C1 segment of cervical spinal cord (tissue), 14 donors: Measurements from ENCODE around the gene MARK1.

Experiments
- DNase-seq, 14 donors: peaks; one replicate each; lab custom pipeline; 2025; lab: John Stamatoyannopoulos, UW

MARK1 gene

DNA sequence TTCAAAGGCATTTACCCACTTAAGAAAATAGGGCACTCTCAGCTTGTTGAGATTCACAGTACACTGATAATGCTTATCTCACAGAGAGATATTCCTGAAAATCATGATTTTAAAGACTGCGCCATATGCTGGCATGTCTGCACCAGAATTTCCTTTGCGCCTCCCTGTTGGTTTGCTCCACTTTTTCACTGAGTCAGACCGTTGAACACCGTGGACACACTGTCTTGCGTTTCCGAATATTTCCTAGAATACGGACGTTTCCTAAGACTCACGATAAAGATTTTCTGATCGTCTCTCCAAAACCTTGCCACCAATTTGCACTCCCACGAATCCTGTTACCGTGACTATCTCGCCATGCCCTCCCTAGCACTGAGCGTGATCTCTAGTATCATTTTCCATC is 161.7 kb downstream of the MARK1 start:
- DNase-seq: peak in 1 of 14 donors; percentile 74

DNA sequence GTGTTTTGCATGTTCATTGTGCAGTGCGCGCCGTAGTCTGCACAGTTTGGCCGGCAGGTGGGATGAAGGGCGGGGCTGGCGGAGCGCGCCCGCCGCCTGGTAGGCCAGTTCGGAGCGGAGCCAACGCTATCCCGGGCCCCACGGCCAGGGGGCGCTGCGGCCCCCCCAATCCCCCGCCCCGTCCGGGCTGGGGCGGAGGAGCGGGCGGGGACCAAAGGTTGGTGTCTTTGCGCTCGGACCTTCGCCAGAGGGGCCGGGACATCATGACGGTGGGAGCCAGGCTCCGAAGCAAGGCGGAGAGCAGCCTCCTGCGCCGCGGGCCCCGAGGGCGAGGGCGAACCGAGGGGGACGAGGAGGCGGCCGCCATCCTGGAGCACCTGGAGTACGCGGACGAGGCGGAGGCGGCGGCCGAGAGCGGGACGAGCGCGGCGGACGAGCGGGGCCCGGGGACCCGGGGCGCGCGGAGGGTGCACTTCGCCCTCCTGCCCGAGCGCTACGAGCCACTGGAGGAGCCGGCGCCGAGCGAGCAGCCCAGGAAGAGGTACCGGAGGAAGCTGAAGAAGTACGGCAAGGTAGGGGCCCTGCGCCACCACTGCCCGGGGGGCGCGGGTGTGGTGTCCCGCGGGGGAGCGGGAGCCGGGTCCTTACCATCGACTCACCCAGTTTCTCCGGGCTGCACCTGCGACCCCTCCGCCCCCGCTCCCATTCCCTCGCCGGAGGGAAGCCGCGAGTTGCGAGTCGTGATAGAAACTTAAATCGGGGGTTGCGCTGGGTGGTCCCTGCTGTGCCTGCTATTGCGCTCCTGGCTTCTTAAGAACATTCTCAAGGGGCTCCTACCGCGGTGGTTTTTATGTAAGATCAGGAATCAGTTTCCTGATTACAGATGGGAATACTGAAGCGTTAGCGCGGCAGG is 162.5 kb downstream of the MARK1 start, which contains the start of gene C1orf115:
Gene C1orf115 (plus strand): TSS at position 224 of the 913 bp plus-strand sequence. CDS start 40 bp downstream, at position 264.
- DNase-seq: peak in 7 of 14 donors; percentile 8 to 80 (median 28)

DNA sequence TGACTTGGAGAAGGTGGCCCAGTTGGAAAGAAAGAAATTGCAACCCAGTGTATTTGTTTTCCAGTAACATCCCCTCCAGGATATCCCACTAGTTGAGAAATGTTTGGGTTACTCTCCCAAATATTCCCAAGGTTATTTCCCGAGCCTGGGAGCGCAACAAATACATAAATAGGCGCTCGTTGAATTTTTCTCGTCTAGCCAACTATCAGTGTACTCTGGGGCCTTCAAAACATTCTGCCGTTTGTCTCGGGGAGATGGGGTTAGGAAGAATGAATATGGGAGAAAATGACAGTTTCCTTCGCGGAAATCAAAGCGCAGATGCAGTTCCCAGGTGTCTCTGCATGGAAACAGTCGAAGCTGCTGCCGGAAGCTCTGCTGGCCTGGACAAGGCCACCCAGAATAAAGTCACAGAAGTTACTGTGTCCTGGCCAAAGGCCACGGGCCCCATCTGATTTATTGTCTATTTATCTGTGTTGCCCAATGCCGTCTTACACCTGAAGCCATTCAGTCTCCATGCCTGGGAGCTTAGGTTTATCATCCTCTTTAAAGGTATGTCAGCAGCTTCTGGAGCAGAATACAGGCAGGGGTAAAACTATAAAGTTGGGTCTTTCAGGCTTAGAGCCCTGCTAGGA is 163.2 kb downstream of the MARK1 start:
- peak in 1 of 14 donors; percentile 20 for DNase-seq

DNA sequence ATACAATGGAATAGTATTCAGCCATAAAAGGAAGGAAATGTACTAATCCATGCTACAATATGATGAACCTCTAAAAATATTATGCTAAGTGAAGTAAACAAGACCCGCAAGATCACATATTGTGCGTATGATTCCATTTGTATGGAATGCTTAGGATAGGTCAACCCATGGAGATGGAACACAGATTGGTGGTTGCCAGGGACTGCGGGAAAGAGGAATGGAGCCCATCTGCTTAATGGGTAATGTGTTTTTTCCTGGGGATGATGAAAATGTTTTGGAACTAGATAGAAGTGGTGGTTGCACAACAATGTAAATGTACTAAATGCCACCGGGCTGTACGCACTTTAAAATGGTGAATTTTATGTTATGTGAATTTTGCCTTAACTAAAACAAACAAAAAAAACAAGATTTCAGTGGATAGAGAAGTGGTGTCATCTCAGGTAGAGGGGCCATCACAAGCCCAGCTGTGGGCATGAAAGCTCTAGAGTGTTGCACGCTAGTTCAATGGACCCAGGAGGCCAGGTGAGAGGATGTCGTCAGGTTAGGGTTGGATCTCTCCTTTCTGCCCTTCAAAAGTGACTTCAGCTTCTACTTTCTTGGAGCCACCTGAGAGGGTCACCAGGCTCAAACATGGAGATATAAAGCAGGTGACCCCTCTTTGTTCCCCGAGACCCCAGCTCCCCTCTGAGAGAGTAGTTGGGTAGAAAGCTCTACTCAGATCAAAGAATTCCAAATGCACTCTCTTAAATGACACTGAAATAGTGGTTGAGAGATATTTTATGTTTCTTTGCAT is 164.7 kb downstream of the MARK1 start:
- no peak for DNase-seq

DNA sequence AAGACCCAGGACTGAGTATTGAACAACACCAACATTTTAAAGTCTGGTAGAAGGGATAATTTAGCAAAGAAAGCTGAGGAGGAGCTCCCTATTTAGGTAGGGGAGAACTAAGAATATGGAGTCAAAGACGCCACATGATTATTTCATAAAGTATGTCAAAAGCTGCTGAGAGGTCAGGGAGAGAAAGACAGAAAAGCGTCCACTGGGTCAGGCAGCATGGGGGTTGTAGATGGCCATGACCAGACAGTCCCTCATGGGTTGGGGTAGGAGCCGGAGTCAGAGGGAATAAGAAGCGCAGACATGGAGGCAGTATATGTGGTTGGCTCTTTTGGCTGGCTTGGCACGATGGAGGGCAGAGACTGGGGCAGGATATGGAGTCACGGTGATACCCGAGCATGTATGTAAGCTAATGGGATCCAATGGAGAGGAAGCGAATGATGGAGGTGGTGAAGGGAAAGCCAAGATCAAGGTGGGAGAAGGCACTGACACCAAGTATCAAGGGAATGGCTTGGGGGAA is 167.0 kb downstream of the MARK1 start:
- no peak for DNase-seq

DNA sequence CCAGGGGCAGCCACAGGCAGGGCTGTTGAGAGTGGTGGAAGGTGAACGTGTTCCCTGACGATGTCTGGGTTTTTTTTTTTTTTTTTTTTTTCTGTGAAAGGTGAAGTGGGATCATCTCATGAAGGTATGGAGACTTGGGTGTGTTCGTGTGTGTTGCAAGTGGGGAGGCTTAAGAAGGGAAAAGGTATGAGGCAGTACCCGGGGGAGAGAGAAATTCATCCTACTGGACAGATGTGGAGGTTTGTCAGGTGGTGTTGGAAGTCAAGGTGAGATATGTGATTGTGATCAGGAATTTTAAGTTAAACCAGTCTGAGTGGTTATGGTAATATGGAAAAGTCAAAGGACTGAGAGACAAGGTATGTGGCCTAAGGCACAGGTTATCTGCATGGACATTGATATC is 167.5 kb downstream of the MARK1 start:
- DNase-seq: no peak

DNA sequence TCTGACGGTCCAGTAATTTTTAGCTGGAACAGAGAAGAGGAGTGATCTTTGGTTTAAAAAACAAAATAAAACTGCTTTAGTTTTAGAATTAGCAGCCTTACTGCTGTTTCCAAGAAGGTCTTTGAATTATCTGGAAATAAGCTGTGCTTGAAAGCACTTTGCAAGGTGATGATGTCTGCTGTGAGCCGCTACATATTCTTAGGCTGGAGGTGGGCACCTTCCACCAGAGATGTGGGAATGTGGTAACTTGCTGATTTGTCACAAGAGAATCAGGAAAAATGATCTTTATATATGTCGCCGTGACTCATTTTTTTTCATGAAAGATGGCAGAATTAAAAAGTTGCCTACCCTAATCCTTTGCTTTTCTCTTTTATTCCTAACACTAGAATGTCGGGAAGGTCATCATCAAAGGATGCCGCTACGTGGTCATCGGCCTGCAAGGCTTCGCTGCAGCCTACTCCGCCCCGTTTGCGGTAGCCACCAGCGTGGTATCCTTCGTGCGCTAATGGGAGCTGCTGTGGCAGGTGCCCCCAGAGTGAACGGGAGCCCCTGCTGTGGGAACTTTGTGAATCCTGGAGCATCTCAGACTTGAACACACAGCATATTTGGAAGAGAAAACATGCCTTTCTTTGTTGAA is 168.4 kb downstream of the MARK1 start:
- no peak for DNase-seq

DNA sequence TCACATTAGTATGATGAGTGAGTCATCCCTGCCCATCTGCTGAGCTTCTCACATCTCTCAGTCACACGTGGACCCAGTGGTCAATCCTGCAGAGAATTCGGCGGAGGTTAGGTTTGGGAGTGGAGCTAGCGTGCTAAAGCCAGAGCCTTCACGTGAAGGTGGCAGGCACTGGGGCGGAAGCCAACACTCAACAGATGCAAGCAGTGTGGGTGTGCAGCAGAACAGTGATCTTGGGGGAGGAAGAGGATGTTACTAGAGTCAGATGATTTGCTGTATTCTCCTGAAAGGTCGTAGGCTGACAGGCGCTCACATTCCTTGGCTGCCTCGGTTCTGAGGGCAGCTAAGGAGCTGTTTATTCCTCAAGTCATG is 168.9 kb downstream of the MARK1 start:
- DNase-seq: no peak

DNA sequence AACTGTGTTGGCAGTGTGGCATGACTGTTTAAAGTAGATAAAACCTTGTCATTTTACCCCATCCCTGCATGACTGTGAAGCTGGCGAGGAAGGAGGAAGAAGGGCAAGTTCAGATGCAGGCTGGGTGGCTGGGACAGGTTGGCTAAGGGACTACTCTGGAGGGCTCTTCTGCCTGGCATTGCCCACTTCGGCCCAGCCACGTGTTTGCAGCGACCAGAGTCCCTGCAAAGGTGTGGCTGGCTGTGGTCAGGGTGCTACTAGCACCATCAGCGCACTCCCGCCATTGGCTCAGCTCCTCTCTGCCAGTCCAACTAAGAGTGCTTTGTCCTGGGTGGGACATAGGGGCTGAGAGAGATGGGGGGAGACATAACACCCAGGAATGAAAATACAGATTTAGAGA is 169.4 kb downstream of the MARK1 start:
- DNase-seq: no peak

DNA sequence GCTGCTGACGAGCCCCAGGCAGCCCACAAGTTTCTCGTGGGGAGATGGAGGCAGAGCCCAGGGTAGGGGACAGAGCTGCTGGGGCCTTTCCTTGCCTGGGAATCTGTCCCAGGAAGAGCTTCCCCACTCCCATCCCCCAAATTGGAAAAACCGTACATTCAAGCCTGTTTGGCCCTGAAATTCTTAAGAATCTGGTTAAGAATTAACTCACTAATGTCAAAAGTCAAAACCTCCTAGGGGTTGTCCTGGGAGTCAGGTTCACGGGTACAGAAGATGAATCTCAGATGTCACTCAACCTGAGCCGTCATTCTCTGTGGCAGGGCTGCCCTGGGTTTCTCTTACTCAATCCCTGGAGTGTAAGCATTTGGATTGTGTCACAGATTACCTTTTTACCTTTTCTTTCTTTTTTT is 170.7 kb downstream of the MARK1 start:
- DNase-seq: no peak

DNA sequence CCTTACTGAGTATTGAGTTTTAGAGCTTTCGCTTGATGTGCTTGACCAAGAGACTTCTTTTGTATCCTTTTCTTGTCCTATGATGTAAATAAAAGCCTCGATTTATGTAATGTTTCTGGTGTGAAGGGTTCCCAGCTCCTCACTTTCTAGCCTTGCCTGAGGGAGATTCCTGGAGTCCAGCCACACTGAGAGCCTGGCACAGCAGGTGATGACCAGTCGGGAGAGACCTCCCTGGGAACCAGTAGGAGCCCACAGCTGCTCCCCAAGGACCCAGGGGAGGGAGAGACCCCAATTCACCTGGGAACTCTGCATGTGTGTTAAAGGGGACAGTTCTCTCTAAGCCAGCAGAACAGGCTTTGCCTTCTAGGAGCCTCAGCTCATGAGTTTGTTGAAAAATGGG is 171.1 kb downstream of the MARK1 start:
- DNase-seq: no peak

DNA sequence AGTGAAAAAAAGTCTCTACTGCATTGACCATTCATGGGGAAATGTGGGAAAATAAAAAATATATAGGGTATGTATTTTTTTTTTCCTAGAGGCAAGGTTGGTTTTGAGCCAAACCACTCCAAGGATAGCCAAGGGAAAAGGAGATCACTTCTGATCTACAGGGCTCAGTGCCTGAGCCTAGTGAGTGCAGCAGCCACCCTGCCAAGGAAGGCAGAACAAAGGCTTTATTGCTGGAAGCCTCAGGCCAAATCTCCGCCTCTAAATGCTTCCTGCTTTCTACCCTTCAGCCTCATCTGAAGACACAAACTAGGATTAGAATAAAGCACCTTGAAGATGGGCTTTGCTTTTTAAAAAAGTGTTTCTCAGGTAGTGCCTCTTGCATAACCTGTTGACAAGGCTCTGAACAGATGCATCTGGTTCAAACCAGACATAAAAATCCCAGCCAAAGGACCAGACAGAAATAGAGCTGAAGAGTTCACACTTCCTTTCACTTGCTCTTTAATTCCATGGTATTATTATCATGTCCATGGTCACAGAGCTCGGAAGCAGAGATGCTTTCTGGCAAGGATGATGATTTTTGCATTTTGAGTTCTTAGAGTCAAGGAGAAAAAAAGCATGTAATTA is 172.7 kb downstream of the MARK1 start:
- peak in 1 of 14 donors; percentile 24 for DNase-seq

DNA sequence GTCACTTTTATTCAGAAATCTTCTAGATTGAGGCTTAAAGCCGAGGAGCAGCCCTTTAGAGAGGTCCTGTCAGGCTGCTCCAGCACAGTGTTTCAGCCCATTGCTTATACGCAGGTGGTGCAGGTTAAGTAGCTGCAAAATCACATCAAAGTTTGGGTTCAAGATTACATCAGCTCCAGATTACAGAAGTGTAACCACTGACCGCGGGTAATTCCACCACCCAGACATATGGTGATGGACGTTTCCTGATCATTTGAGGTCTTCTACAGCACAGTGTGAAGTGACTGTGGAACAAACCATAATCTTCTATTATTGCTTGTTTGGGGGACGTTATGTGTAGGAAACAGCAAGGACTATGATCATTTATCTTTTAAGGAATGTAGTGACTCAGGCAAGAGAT is 174.0 kb downstream of the MARK1 start:
- DNase-seq: no peak

DNA sequence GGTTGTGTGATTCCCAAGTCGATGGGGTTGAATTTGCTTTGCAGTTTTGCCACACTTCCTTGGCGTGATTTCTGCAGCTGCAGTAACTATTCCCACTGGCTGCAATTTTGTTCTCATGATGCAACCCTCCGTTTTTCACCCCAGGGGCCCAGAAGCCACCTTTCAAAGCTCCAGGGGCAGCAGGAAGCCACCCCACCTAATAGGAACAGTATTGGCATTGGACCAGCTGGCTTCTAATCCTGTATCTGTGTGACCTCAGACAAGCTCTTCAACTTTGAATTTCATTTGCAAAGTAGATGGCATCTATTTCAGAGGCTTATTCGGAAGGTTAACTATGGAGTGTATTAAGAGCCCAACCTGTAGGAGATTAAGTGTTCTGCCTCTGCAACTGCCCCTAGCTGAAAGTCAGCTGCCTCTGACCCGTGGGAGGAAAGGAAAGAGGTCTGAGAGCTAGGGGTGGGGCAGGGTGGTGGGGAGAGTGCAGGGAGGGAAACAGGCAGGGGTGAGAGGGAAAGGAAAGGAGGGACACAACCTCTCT is 174.9 kb downstream of the MARK1 start:
- DNase-seq: no peak

DNA sequence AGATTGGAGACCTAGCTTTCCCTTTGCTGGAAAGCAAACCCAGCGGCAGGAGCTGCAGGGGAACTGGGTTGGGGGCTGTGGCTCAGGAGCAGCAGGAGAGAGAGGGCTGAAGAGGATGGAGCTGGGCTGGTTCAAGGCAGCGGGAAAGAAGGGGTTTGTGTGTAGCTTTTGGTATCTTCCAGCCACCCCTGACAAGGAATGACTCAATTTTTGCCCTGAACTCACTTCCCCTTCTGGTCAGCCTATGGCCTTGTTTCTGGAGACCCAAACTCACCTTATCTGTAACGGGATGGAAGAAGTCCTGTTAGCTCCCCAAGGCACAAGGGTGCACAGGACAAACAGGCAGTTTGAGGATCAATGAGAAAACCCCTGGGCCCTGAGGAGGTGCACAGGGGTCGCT is 175.4 kb downstream of the MARK1 start:
- no peak for DNase-seq

DNA sequence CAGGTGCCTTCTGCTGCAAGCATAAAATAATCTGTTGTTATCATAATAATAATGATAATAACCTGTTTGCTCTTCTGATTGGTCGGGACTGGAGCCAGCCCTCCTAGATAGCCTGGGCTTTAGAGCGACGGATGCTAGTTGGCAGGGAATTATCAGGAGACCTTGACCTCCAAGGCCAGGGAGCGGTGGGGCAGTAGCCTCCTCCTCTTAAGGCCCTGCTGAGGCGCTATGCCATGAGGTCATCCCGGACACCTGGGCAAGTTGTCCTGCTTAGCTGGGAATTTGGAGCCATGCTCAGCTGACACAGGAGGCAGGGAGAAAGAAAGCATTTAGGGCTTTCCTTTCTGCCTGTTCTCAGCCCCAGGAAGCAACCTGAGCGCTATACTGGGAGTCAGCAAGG is 177.8 kb downstream of the MARK1 start:
- DNase-seq: no peak

DNA sequence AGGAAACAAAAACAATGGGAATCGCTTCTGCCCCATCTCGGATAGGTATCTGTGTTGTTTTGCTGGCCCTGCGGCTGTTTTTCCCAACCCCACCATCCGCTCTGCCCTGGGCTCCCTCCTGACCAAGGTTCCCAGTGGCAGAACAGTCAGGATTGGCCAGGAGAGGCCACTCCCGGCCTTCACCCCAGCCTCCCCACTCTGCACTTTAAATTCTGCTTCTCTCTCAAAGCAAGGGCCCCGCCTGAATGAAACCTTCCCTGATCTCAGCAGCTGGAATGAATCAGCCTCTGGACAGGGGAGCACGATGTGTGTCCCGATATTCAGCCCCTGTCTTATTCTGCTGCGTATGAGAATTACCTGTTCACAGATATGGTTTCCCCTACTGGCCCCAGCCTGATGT is 178.5 kb downstream of the MARK1 start:
- DNase-seq: no peak

DNA sequence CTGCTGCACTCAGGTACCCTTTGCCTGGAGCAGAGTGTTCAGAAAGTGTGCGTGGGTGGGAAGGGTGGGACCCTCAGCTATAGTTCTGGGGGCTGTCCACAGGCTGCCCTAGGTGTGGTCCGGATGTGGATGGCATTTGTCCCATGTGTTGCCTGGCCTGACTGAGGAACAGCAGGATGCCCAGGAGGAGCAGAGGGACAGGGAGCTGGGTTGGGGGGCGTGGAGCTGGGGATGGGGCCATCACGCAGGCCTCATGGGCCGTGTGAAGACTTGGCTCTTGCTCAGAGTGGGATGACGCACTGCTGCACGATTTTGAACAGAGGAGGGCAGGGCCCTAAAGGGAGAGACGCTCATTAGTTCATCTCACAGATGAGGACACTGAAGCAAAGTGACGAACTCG is 179.2 kb downstream of the MARK1 start:
- DNase-seq: no peak

DNA sequence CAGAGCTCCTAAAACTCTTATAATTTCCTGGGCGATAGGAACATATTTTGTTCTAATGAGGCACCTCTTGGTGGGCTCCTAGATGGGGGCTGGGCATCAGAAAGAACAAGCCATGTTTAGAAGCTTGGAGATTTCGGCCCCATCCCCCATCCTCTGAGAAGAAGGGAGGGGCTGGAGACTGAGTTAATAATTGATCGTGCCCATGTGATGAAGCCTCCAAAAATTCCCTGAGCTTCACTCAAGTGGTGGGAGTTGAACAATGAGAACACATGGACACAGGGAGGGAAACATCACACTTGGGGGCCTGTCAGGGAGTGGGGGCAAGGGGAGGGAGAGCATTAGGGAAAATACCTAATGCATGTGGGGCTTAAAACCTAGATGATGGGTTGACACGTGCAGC is 180.3 kb downstream of the MARK1 start:
- DNase-seq: no peak

DNA sequence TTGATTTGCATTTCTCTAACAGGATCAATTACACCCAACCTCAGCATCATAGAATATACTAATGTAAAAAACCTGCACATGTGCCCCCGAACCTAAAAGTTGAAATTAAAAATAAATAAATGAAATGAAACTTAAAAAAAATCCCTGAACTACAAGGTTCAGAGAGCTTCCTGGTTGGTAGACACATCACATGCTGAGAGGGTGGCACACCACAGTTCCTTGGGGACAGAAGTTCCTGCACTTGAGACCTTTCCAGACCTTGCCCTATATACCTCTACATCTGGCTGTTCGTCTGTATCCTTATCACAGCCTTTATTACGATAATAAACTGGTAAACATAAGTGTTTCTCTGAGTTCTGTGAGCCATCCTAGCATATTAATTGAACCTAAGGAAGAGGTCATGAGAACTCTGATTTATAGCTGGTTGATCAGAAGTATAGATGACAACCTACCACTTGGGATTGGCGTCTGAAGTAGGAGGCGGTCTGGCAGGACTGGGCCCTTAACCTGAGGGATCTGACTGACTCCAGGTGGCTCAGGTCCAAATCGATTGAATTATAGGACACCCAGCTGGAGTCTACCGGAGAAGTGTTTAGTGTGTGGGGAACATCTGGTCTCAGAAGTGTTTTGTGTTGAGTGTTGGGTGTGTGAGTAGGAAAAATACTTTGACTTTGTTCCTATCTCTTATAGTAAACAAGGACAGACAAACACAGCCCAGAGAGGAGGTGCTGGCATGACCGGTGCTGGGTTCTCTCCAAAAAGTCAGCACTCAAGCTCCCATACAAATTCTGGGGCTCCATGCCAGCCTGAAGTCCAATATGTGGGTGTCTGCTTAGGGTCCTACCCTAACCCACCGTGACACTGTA is 181.2 kb downstream of the MARK1 start:
- DNase-seq: no peak
